ENCODE results near the gene SLX9. TPM values are rescaled to one million over a fixed set of nuclear protein-coding genes. Genes with fewer than 3 reads are reported as not detected.

SLX9 gene
- total RNA-seq, 4 donors from 2014 or later = 7.5 to 16.4 (median 10.5) TPM

DNA sequence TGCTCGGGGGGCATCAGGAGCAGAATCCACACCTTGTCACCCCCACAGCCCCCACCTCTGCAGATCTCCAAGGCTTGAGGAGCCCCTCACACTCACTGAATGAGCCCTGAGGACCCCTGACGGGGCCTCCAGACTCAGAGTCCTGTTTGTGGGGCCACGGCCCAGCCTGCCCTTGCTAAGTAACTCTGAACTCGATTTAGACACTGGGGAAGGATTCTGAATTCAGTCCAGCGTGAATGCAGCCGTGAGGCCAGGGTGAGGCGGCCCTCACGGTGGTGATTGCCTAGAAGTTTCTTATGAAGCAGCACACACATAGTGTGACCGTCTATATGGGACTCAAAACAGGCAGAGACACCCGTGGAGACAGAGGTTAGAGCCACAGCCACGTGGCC lies 75.6 kb downstream of the SLX9 start:
- TF ChIP-seq, protein P1, sequence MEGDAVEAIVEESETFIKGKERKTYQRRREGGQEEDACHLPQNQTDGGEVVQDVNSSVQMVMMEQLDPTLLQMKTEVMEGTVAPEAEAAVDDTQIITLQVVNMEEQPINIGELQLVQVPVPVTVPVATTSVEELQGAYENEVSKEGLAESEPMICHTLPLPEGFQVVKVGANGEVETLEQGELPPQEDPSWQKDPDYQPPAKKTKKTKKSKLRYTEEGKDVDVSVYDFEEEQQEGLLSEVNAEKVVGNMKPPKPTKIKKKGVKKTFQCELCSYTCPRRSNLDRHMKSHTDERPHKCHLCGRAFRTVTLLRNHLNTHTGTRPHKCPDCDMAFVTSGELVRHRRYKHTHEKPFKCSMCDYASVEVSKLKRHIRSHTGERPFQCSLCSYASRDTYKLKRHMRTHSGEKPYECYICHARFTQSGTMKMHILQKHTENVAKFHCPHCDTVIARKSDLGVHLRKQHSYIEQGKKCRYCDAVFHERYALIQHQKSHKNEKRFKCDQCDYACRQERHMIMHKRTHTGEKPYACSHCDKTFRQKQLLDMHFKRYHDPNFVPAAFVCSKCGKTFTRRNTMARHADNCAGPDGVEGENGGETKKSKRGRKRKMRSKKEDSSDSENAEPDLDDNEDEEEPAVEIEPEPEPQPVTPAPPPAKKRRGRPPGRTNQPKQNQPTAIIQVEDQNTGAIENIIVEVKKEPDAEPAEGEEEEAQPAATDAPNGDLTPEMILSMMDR (IDR thresholded peaks at IDR 0.05; ENCODE audit: low read depth) = no peak

DNA sequence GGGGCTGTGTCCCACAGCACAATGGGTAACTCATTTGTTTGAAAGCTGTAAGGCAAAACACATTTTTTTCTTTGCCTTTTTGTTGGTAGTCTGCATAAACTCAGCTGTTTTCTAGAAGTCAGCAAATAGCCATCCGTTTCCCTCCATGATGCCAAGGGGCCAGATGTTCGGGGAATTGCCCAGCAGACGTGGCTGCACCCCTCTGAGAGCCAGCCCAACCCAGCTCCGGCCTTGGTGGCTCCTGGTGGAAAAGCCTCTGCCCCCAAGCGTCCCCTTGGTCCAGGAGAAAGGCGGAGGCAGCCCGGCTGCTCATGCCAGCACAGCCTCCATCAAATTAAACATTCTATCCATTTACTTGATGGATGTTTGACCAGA lies 76.2 kb downstream of the SLX9 start:
- TF ChIP-seq, protein P1 (IDR thresholded peaks at IDR 0.05; ENCODE audit: low read depth) = no peak

DNA sequence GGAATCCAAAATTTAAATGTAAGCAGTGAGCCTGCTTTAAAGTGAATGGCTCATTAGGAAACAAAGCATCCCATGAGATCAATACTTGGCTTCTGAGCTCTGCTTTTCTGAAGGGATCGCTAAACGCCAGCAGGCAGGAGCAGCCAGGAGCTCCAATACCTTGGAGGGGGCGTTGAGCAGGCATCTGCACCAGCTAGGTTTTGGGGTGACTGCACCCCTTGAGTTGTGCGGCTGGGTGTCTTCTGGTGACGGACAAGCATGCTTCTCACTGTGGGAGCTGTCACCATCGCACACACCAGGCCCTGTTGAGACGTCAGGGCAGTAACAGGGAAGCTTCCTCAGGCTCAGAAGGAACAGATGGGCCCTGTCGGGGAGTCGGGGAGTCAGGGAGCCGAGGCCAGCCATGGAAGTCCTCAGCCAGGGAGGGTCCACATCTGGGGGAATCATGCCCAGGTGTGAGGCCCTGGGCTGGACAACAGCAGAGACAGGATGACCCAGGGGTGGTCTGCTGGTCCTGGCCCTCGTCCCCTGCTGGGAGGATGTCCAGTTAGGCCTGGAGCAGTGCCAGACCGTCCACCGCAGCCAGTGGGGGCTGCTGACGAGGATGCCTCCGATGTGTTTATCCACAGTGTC lies 76.7 kb downstream of the SLX9 start:
- TF ChIP-seq, protein P1 (IDR thresholded peaks at IDR 0.05; ENCODE audit: low read depth) = no peak

DNA sequence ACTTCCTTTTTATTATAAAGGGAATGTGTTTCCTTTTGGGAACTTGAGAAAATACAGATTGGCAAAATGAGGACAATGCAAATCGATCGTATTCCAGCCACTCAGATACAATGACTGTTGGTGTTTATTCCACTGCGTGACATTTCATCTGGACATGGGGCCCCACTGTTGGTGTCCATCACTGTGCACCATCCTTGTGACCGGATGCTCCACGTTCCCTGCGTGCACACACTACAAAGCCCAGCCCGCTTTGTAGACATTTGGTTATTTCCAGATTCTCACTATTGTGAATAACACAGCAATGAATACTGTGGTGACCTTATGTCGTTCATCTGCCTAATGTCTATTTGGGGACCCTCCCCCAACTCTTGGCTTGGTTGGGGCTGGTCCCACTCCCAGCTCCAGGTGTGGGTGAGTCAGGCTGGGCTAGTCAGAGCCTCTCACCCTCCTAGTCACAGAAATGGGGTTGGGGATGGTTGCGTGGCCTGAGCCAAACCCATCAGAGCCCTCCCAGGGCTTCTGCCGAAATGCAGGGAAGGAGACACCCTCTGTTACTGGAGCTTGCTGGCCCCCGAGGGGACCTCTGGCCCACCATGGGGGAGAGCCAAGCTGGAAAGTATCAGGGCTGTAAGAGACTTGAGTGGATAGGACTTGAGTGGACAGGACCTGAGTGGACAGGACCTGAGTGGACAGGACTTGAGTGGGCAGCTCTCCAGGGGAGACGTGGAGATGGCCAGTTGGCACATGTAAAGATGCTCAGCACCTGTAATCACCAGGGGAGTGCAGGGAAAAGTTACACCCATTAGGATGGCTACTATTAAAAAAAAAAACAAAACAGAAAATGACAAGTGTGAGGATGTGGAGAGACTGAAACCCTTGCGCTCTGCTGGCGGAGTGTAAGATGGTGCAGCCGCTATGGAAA lies 77.5 kb downstream of the SLX9 start:
- TF ChIP-seq, protein P1 (IDR thresholded peaks at IDR 0.05; ENCODE audit: low read depth) = no peak

DNA sequence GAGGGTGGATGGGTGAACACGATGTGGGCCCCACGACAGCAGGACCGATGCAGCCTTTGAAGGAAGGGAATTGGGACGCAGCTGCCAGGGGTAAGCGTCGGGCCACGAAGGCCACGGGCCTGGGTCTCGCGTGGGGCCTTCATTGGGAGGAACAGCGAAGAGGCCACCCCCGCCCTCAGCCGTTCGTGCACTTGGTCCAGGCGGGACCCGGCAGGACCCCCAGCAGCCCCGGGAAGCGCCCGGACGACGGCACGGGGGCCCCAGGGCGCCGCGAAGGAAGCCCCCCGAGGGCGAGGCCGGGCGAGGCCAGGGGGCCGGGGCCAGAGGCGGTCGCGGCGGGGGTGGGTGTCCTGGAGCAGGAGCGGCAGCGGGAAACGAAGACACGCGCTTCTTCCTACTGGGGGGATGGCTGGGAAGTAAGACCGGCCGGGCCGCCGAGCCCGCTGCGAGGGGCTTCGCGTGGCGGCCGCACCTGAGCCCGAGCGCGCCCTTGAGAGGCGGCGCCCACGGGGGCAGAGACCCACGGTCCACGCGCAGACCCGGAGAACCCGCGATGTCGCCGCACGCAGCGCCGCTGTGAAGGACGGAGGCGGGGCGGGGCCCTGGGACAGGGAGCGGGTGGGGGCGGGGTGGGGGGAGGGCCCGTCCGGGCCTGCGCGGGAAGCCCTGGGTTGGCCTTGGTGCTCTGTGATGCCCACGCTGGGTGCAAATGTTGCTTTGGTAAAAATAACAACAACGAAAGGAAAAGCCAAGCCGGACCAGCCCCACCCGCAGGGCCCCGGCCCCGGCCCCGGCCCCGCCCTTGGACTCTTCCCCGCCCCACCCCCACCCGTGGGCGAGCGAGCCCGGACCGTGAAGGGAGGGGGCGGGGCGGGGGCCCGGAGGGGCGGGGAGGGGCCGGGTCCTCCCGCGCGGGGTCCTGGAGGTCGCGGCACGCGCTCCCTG lies 78.6 kb downstream of the SLX9 start:
- TF ChIP-seq, protein P1 (IDR thresholded peaks at IDR 0.05; ENCODE audit: low read depth) = no peak

DNA sequence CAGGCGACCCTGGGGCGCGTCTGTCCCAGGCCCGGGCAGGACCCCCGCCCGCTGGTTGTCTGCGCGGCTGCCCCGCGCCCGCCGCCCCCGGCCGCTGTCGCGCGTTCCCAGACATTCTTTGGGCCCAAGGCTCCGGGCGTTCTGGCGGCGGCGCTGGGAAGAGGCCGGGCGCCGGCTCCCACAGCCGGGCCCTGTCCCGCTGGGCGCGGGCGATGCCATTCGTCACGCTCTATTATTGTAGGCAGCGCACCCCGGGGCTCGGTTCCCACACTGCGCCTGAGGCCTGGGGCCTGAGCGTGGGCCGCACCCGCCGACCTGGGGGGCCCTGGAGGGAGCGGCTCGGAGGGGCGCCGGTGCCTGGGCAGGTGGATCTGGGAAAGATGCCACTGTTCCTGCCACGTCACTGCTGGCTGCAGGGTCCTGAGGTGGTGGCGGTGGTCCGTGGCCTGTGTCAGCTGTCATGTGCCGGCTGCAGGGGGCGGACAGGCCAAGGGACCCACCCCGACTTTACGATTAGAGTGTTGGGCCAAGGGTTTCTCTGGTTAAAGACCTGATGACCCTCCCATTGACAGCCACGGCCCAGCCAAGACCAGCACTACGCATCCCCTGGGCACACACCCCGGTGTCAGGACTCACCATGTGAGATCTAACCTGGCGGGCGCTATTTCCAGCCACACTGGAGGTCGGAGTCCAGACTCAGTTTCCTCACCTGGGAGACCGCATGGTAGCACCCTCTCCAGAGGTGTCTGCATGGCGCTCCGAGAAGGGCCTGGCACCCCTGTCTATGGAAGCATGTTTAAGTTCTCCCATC lies 79.5 kb downstream of the SLX9 start:
- TF ChIP-seq, protein P1 (IDR thresholded peaks at IDR 0.05; ENCODE audit: low read depth) = no peak
